Panc1 (cell line): ENCODE measurements around the gene MST1. TPM values are rescaled to one million over a fixed set of nuclear protein-coding genes. Genes with fewer than 3 reads are reported as not detected.

Experiments used
- ATAC-seq: fragments of 200-7000 bp; cut with Tn5 transposase; 2 replicates; pipeline ENCODE4 v1.9.1; 2020; ENCODE audit warnings: mild to moderate bottlenecking, moderate library complexity
- BruUV-seq: library from RNA; stranded (reverse); fragments of 400-500 nt; replicated peaks from 2 replicates; lab custom pipeline; 2021; lab: Mats Ljungman, UMichigan
- CTCF ChIA-PET: fragments of 300-600 bp; sonication (Branson Sonifier 250); formaldehyde crosslinking; loops from one replicate; lab custom pipeline; 2022; ENCODE audit warnings: antibody characterized with exemption; lab: Charles Lee
- POLR2A ChIA-PET: fragments of 300-600 bp; sonication (Branson Sonifier 250); formaldehyde crosslinking; loops from one replicate; lab custom pipeline; 2022; ENCODE audit warnings: antibody characterized with exemption; lab: Charles Lee
- DNase-seq: peaks from one replicate; pipeline ENCODE4 v3.0.0-alpha.2; 2010; ENCODE audit warnings: low read depth, low spot score
- H3K27ac ChIP-seq: 2 replicates; pipeline ENCODE4 v1.5.1; 2011; ENCODE audit warnings: mild to moderate bottlenecking, low read length, inconsistent platforms
- H3K27me3 ChIP-seq: fragments of 200-500 bp; sonication (Bioruptor generic); 2 replicates; pipeline ENCODE4 v1.6.0; 2014; ENCODE audit warnings: low read length, inconsistent platforms; ENCODE audit not compliant: control insufficient read depth, insufficient read depth
- H3K36me3 ChIP-seq: fragments of 200-500 bp; sonication (Bioruptor generic); 2 replicates; pipeline ENCODE4 v1.5.1; 2014; ENCODE audit warnings: inconsistent platforms, mild to moderate bottlenecking, low read length, moderate library complexity; ENCODE audit not compliant: control insufficient read depth, insufficient read depth
- H3K4me1 ChIP-seq: 2 replicates; pipeline ENCODE4 v1.5.1; 2011; ENCODE audit warnings: inconsistent platforms, mild to moderate bottlenecking, low read length, moderate library complexity; ENCODE audit not compliant: control insufficient read depth, insufficient read depth
- H3K4me3 ChIP-seq, 2 experiments: 2 replicates each; pipeline ENCODE4 v1.5.1; 2011 to 2012; ENCODE audit warnings: low read depth in 2 of 2, low read length in 2 of 2, mild to moderate bottlenecking in 2 of 2, inconsistent platforms in 1 of 2, moderate library complexity in 1 of 2
- H3K9me3 ChIP-seq: fragments of 200-500 bp; sonication (Bioruptor generic); 2 replicates; pipeline ENCODE4 v1.5.1; 2014; ENCODE audit warnings: low read depth, mild to moderate bottlenecking, inconsistent platforms, low read length, moderate library complexity; ENCODE audit not compliant: control insufficient read depth, insufficient read depth
- POLR2AphosphoS5 ChIP-seq: IDR thresholded peaks from 2 replicates; pipeline ENCODE4 v1.6.1; 2012; ENCODE audit warnings: mild to moderate bottlenecking, low read depth, low read length, moderate library complexity
- TCF7L2 ChIP-seq: IDR thresholded peaks from 2 replicates; pipeline ENCODE4 v1.6.1; 2011; ENCODE audit warnings: mild to moderate bottlenecking, low read depth, low read length, inconsistent platforms
- in situ Hi-C: cut with HindIII; loops from 2 replicates; pipeline ENCODE4 v1.10.0; 2016; ENCODE audit warnings: low sequenced_read_pairs, low pct_unique_long_range_greater_than_20kb
- intact Hi-C: fragments of 100-400 bp; cut with micrococcal nuclease; formaldehyde crosslinking; loops from one replicate; pipeline ENCODE4 v1.10.0; 2022; ENCODE audit not compliant: unreplicated experiment
- total RNA-seq: library from RNA; stranded (reverse); gene quantifications from one replicate; pipeline ENCODE4 v1.2.1, GENCODE V29; 2021; ENCODE audit not compliant: unreplicated experiment
- TF ChIP-seq, protein P1 (sequence below): fragments of 450-650 bp; IDR thresholded peaks from 2 replicates; pipeline ENCODE4 v1.5.1; 2017; ENCODE audit warnings: mild to moderate bottlenecking
- TF ChIP-seq, protein P2 (sequence below), 2 experiments: IDR thresholded peaks; 2 replicates each; pipeline ENCODE4 v1.6.1; 2011 to 2012; ENCODE audit warnings: low read depth in 2 of 2, control low read depth in 1 of 2, low read length in 1 of 2, mild to moderate bottlenecking in 1 of 2, moderate library complexity in 1 of 2; ENCODE audit not compliant: insufficient read depth in 1 of 2

Gene MST1
- total RNA-seq, 1 experiment from 2014 or later: 14.0 TPM

DNA sequence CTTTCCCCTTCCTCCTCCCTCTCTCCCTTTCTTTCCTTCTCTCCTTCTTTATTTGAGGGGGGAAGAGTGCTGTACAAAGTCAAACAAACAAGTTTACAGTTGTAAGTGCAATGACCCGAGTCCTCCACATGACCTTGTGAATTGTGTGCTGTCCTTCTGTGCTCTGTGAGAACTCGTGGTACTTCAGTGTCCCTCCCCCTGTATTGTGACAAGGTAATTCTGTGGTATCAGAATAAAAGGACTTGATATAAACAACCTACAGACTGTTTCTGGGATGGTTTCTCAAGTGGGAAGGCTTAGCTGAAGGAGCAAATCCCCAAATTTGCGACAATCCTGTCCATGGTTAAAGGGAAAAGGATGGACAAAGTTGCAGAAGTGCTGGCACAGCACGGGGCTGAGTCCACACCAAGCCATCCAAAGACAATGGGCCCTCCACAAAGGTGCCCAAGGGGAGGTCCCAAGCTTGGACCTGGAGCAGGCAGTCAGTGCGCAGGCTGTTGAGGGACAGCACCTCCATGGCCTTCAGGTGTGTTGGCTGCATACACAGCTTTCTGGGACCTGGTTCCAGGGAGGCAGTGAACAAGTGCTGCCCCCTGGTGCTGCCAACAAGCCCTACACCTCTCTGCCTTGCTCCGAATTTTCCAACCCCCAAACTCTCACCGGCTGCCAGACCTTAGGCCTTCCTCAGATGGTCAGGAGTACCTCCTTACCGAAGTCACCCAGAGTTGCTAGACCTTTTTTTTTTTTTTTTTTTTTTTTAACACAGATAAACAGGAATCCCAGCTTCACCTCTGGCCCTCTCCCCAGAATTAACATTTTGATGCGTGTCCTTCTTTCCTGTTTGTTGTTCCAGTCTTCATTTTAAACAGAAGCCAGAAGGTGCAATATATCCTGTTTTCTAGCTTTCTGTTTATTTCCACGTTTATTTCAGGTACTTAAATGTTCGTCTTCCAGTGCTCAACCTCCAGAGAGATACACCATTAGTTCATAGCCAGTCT is 17.7 kb downstream of the MST1 start:
- H3K9me3 ChIP-seq: no peaks in the 10 kb centered on the region
- in situ Hi-C loops: no loop called here
- BruUV-seq: no TSS peak
- H3K4me1 ChIP-seq: peaks cover 11% of the 10 kb centered on the region
- H3K27me3 ChIP-seq: no peaks in the 10 kb centered on the region
- no peak overlapping the region for H3K4me3 ChIP-seq
- peaks cover 4% of the 10 kb centered on the region for H3K36me3 ChIP-seq
- peak; percentile 45 for DNase-seq
- ATAC-seq: peak; percentile 29; the same call in 1 of the 2 replicates
- ChIA-PET CTCF (interaction anchor here (0.7 to 3.2 kb wide), 4 partner anchors 119 to 352 kb away, joined by 8 to 30 read pairs (median 10); no protein-coding TSS in a partner anchor), POLR2A (no interaction called here)
- TF ChIP-seq TCF7L2: no peak
- TF ChIP-seq, protein P1, sequence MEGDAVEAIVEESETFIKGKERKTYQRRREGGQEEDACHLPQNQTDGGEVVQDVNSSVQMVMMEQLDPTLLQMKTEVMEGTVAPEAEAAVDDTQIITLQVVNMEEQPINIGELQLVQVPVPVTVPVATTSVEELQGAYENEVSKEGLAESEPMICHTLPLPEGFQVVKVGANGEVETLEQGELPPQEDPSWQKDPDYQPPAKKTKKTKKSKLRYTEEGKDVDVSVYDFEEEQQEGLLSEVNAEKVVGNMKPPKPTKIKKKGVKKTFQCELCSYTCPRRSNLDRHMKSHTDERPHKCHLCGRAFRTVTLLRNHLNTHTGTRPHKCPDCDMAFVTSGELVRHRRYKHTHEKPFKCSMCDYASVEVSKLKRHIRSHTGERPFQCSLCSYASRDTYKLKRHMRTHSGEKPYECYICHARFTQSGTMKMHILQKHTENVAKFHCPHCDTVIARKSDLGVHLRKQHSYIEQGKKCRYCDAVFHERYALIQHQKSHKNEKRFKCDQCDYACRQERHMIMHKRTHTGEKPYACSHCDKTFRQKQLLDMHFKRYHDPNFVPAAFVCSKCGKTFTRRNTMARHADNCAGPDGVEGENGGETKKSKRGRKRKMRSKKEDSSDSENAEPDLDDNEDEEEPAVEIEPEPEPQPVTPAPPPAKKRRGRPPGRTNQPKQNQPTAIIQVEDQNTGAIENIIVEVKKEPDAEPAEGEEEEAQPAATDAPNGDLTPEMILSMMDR: peak; percentile 89
- TF ChIP-seq POLR2AphosphoS5: peak; percentile 20; the same call in 1 of the 2 replicates
- intact Hi-C loops: loop anchor here (2.0 kb wide), 1 partner anchor 131 kb away; no protein-coding TSS in a partner anchor
- H3K27ac ChIP-seq: no peak overlapping the region

DNA sequence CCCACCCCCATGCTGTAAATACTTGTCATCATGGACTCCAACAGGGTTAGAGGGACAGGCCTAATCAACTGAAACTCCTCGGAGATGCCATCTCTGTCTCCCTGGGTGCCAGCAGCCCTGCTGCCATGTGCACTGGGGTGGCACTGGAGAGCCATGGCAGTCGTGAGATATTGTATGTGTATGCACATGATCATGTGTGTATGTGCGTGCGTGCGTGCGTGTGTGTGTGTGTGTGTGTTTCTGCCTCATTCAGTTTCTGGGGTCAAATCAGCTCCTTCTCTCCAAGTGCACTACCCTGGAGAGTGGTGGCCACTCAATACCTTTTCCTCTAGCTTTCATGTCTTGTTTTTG is 18.4 kb downstream of the MST1 start:
- Histone ChIP-seq H3K27ac (no peak overlapping the region), H3K4me1 (peaks cover 11% of the 10 kb centered on the region), H3K9me3 (no peaks in the 10 kb centered on the region), H3K4me3 (no peak overlapping the region), H3K27me3 (no peaks in the 10 kb centered on the region), H3K36me3 (peaks cover 4% of the 10 kb centered on the region)
- in situ Hi-C loops: no loop called here
- intact Hi-C loops: loop anchor here (2.0 kb wide), 1 partner anchor 130 kb away; no protein-coding TSS in a partner anchor
- CTCF ChIA-PET: interaction anchor here (3.2 kb wide), 1 partner anchor 131 kb away, joined by 30 read pairs; no protein-coding TSS in a partner anchor
- POLR2A ChIA-PET: no interaction called here
- DNase-seq (no peak), ATAC-seq (no peak)
- TF ChIP-seq, protein P1: no peak
- TF ChIP-seq, protein P2, sequence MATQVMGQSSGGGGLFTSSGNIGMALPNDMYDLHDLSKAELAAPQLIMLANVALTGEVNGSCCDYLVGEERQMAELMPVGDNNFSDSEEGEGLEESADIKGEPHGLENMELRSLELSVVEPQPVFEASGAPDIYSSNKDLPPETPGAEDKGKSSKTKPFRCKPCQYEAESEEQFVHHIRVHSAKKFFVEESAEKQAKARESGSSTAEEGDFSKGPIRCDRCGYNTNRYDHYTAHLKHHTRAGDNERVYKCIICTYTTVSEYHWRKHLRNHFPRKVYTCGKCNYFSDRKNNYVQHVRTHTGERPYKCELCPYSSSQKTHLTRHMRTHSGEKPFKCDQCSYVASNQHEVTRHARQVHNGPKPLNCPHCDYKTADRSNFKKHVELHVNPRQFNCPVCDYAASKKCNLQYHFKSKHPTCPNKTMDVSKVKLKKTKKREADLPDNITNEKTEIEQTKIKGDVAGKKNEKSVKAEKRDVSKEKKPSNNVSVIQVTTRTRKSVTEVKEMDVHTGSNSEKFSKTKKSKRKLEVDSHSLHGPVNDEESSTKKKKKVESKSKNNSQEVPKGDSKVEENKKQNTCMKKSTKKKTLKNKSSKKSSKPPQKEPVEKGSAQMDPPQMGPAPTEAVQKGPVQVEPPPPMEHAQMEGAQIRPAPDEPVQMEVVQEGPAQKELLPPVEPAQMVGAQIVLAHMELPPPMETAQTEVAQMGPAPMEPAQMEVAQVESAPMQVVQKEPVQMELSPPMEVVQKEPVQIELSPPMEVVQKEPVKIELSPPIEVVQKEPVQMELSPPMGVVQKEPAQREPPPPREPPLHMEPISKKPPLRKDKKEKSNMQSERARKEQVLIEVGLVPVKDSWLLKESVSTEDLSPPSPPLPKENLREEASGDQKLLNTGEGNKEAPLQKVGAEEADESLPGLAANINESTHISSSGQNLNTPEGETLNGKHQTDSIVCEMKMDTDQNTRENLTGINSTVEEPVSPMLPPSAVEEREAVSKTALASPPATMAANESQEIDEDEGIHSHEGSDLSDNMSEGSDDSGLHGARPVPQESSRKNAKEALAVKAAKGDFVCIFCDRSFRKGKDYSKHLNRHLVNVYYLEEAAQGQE (IDR thresholded peaks at IDR 0.05; ENCODE audit: insufficient read depth in 1 of 2, low read depth in 2 of 2, low read length in 1 of 2): no peak
- no TSS peak for BruUV-seq
